ENCODE measurements around the gene RBMS3.
"Not testable (repeated sequence)": the region's sequence is repeated elsewhere in the genome, so short reads cannot be mapped to it uniquely, and the experiment has no call there.

Gene RBMS3

DNA sequence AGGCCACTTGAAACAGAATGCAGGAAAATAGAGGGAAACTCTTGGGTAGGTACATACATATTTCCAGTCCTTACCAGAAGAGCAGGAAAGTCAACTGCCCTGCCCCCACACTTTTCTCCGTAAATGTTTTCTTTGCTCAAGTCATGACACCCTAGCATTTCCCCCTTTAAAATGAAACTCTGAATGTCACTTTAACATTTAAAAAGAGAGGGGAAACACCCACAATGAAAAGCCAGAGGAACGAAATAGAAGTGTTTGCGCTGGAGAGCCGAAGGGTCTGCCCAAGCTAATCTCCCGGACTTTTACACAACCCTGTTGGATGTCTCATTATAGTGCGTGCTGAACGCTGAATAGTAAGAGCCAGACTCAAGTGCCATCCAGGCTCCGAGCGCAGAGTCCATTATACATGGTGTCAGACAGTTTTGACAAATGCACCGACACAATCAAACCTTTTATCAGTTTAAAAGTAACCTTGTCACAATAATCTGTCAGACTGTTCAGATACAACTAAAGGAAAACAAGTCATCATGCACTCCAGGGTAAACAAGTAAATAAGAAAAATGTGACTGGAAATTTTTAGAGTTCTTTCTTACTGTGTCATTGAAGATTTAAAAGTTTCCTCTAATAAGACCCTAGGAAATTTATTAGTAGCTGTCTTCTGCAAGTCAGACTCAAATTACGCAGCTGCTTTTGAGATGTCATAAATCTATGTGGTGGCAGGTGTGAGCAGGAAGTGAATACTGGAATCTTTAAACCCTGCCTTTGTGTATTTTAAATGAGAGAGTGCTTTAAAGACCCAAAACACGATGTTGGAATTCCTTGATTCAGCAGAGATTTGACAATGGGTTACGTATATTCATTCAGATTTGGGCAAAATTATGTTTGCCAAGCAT, 159.8 kb downstream of the RBMS3 start:
- no peak for DNase-seq

GRCh38 chr3:29441422-29441821, 160.6 kb downstream of the RBMS3 start:
- no peak for DNase-seq

DNA sequence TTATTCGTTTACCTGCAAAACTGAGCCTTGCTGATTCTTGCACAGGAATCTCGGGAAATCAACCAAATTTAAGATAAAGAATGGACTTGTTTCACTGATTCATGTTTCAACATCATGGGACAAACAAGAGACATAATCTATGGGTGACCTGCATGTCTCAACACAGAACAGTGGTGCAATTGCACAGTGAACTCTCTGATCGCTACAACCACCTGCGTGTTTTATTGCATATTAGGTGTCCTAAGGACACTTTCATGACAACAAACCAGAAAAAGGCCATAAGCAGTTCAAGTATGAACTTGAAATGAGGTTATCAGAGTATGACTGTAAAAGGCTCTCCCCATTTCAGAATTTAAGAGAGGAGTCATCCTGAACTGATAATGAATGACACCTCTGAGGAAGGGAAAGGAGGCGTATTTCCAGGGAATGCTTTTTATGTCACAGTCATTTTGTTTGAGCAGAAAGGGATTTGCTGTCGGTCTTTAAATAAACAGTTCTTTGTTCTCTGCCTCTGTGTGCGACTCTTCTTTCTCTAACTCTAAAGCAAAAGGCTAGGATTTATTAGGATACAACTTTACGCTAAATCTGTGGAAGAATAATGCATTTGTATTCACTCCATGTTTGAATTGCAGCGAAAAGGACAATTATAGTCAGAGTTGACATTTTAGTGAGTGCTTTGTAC, 167.2 kb downstream of the RBMS3 start:
- DNase-seq, result no peak

GRCh38 chr3:29451920-29452319, 171.0 kb downstream of the RBMS3 start:
- no peak for DNase-seq

GRCh38 chr3:29452934-29453283, 172.0 kb downstream of the RBMS3 start:
- DNase-seq, result no peak

GRCh38 chr3:29453284-29454001, 172.6 kb downstream of the RBMS3 start:
- DNase-seq, result no peak

DNA sequence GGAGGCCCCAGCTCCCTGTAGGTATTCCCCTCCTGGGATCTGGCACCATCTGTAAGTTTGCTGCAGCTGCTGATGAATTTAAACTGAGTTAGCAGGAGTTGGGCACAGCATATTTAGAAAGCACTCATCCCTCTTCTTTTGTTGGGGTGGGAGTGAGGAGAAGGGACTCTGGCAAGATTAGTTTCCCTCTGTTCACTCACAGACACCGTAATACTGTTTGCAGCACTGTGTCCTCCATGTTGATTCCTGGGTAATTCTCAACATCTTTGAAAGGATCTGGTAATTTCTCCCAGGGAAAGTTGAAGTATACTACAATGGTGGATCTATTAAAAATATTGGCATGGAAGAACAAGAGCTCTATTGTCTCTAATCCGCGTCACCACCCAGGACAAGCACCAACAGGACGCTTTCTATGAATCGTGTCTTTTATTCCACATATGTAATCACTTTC, 173.3 kb downstream of the RBMS3 start:
- DNase-seq, result no peak

GRCh38 chr3:29456901-29457300, 176.0 kb downstream of the RBMS3 start:
- no peak for DNase-seq

- DNase-seq, result no peak
Measured at GRCh38 chr3:29463304-29463703, 182.4 kb downstream of the RBMS3 start.

DNA sequence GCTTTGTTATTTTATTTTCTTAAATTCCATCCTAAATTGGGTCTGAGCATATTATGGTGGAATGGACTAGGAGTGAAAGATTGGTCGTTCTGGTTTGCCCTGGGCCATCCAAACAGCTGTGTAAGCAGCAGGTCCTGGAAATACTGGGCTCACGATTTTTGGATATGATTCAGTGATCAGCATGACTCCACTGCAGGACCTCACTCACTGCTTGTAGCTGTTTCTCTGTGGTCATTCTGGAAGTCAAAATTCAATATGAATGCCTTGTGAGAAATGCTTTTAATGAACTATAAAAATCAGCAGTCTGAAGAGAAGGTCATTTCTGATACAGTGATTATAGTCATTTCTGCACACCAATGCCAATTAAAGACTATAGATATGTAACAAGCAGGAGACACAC, 185.0 kb downstream of the RBMS3 start:
- DNase-seq, result no peak

- DNase-seq, result no peak
Measured at GRCh38 chr3:29466442-29466841, 185.6 kb downstream of the RBMS3 start.

DNA sequence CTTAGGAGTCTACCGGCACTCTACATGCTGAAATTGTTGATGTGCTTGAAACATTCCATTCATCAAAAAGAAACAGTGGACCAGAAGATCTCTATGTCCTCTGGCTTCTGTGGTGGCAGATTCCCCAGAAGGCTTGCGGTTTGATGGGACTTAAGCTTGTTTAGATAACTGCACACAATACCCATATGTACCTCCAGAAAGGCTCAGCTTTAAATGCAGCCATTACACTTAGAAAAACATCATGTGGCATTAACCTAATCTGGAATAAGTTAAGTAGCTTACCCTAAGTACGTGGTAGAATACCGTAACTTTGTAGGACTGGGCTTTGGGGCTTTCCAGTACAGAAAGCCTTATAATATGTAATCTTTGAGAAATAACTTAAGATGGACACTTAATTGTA, 187.3 kb downstream of the RBMS3 start:
- no peak for DNase-seq

- DNase-seq, result not testable (repeated sequence)
Measured at GRCh38 chr3:29473481-29474170, 192.8 kb downstream of the RBMS3 start.

GRCh38 chr3:29475305-29475840, 194.5 kb downstream of the RBMS3 start:
- no peak for DNase-seq

DNA sequence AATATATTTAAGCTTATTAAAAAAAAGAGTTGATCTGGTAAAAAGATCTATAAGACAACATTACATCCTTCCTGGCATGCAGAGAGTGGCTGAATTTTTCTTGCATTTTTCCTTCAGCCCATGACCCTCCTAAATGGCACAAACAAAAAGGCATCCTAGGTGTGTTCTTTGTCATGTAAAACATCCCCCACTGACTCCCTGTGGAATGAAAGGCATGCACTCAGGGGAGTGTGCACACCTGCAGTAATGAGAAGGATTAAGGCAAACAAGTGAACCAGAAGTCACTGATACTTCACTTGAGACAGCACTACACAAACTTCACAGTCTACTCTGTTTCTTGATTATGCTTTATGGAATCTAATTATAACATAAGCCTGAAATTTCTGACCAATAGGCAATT, 195.0 kb downstream of the RBMS3 start:
- no peak for DNase-seq

DNA sequence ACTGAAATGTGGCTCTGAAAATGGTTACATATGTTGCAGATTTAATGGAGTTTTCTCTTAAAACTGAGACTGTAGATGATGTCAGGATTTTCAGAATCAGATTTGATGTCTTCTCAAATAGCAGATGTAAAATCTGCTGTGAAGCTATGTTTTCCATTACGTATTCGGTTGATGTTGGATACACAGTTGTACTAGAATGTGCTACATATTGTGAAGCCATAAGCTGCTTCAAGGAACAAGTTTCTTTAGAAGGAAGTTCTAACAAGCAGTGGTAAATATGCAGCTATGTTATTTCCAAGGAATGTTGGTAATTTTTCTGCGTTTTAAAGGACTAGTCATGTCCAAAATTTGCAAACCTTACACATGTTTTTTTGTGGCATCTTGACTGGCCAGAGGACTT, 197.7 kb downstream of the RBMS3 start:
- DNase-seq, result no peak

DNA sequence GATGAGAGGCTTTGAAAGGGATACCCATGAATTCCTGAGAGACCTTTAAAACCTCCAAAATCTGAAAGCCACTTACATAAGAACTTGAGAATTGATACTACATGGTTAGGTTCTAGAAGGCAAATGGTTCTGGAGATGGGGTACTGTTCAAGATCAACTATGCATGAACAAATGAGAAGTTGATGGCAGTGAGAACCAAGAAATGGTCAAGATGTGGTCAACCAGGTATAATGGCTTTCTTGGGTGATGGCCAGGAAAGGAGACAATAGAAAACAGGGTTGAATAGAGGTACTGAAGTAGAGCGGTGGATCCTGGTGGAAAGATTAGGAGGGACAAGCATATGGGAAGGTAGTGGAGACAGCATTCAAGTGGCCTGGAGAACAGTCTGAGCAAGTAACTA, 200.4 kb downstream of the RBMS3 start:
- no peak for DNase-seq

- DNase-seq, result no peak
Measured at GRCh38 chr3:29481969-29482767, 201.3 kb downstream of the RBMS3 start.

- DNase-seq, result no peak
Measured at GRCh38 chr3:29484633-29485032, 203.8 kb downstream of the RBMS3 start.

GRCh38 chr3:29486096-29486495, 205.2 kb downstream of the RBMS3 start:
- DNase-seq, result no peak

- DNase-seq, result no peak
Measured at GRCh38 chr3:29486917-29487316, 206.0 kb downstream of the RBMS3 start.

- no peak for DNase-seq
Measured at GRCh38 chr3:29488922-29489321, 208.1 kb downstream of the RBMS3 start.

Measured in NCI-H1436 (cell line).